GM19452 (cell line): ENCODE measurements around the gene GUCY2F.

ENCODE experiments used
- ATAC-seq: cut with Tn5 transposase; IDR thresholded peaks from one replicate; pipeline ENCODE4 v1.9.1; 2021; ENCODE audit not compliant: unreplicated experiment

Gene GUCY2F

DNA sequence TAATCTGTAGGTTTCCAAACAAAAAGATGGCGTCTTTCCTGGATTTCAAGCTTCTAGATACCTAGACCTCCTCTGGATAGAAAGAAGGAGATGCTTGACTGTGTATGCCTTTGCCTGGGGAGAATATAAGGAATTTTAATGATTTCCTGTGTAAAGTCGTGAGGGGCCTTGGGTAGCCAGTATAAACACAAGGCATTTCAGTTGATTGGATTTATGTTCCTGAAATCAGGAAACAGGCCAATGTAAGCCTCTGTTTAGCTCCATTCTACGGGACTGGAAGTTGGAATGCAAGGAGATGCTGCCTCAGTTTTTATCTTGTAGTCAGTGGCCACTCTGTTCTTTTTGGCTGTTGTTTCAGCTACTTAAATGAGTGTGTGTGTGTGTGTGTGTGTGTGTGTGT lies 137.2 kb downstream of the GUCY2F start:
- no peak for ATAC-seq

- ATAC-seq, result no peak
These were observed 137.8 kb downstream of the GUCY2F start for GRCh38 chrX:109344101-109344500.

DNA sequence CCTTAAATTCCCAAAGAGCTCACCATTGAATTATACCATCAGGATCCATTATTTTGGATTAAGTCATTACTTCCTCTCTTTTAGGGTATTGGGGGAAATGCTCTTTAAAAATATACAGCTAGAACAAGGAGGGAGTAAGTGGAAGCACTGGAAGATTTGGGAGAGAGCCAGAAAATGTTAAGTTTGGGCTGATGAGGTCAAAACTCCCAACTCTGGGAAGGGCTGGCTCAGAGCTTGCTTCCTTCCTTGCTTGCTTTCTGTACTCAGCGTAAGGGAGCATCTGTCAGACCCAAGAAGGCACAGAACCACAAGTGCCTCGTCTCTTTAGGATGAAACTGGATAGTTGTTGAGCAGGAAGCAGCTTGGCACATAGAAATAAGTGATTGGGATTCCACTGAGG lies 138.2 kb downstream of the GUCY2F start:
- no peak for ATAC-seq

- ATAC-seq, result no peak
These were observed 145.7 kb downstream of the GUCY2F start for GRCh38 chrX:109336141-109336540.

DNA sequence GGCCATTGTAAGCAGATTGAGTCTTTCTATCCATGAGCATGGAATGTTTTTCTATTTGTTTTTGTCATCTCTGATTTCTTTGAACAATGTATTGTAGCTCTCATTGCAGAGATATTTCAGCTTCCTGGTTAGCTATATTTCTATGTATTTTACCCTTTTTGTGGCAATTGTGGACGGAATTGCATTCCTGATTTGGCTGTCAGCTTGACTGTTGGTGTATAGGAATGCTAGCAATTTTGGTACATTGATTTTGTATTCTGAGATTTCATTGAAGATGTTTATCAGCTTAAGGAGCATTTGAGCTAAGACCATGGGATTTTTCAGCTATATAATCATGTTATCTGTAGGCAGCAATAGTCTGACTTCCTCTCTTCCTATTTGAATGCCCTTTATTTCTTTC lies 154.6 kb downstream of the GUCY2F start:
- ATAC-seq, result no peak
